Activated CD8-positive, alpha-beta memory T cell treated with anti-CD3 and anti-CD28 coated beads for 4 hours (primary cell): ENCODE data around the gene SIGLEC7.

Experiments
- DNase-seq, 2 donors: peaks; one replicate each; pipeline ENCODE4 v3.0.0-alpha.2; 2020; ENCODE audit warnings: low read depth in 2 of 2

The SIGLEC7 gene

GRCh38 chr19:51116736-51117286 is 25.3 kb upstream of the SIGLEC7 start:
- no peak for DNase-seq

DNA sequence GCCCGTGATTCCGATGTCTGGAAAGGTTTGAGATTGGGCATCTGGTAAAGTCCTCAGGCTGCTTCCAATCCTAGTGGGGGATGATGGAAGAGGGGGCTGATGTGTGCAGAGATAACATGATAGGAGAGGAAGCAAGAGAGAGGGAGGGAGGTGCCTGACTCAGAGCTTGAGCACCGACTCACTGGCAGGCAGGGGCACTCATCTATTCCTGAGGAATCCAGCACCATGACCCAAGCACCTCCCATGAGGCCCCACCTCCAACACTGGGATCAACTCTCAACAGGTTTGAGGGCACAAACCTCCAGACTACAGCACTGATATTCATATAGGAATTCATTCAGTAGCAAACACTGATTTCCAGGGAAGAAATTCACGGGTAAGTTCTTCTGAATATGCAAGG is 23.0 kb upstream of the SIGLEC7 start:
- no peak for DNase-seq

DNA sequence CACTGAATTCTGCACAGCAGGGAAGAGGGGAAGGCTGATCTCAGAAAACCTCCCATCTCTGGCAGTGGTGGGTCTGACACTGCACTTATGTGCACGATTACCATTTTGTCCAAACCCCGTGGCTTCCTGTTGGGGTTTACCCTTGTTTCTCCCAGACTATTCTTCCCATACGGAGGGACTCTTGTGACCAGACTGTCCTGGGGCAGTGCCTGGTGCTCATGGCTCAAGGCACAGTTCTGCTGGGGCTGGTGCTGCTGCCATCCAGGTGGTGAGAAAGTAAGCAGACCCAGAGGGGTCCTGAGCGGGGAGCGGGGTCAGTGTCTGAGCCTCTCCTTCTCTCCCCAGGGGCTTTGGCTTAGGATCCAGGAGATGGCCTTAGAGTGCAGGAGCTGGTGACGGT is 22.5 kb upstream of the SIGLEC7 start:
- no peak for DNase-seq

GRCh38 chr19:51120160-51120559 is 21.9 kb upstream of the SIGLEC7 start:
- no peak for DNase-seq

- no peak for DNase-seq
These were observed 20.8 kb upstream of the SIGLEC7 start for GRCh38 chr19:51121257-51121656.

- DNase-seq, result no peak
These were observed 19.8 kb upstream of the SIGLEC7 start for GRCh38 chr19:51122112-51122981.

DNA sequence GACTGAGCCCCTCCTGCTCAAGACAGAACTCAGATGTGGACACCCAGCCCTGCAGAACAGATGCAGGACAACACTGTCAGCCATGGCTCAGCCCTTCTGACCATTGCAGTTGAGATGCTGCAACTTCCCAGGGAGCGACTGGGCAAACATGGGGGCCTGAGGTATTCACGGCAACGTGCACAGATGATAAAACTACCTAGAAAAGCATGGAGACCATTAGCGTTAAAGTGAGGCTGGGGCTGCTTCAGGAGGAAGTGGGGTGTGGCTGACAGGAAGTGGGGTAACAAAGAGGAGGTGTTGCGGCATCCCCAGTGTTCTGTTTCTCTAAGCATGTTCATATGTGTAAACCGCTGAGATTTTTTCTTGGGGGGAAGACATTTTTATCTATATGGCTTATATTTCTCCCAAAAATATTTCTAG is 18.7 kb upstream of the SIGLEC7 start:
- peak in 1 of 2 donors; percentile 38 for DNase-seq

DNA sequence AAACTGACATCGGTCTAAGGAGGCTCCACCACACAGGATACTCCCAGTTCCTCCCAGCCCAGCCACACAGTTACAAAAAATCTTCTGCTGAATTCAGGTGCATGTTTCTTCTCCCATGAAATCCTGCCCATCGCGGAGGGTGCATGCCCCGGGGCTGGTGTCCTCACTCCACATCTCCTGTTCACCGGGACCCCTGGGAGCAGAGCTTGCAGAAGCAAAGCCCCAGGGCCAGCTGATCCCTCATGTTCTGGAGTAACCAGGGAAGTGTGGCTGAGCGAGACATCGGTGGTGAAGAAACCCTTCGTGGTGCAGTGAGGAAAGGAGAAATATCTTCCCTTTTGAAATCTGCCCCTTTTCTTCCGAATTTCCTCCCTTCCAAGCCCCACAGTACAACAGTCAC is 18.3 kb upstream of the SIGLEC7 start:
- no peak for DNase-seq

DNA sequence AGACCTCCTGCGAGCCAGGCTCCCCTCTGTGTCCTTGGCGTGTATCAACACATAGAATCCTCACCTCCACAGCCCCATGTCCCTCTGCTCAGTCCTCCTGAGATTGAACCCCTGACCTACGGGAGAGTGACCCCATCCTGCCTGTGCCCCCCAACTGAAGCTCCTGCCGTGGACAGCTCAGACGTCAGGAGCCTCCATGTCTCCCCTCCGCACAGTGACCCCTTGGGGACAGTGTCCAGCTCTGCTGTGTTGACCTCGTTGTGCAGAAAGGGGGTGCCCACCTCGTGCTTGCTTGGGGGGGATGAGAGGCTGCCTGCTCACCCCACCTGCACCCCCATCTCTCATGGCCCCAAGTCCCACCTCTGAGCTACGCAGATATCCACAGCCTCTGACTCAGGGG is 17.9 kb upstream of the SIGLEC7 start:
- DNase-seq, result no peak

- no peak for DNase-seq
These were observed 17.4 kb upstream of the SIGLEC7 start, which contains the start of gene SIGLEC9 for GRCh38 chr19:51124729-51125128. SIGLEC9 (plus strand) TSS chr19:51124906; CDS start chr19:51124975, 69 bp downstream.

DNA sequence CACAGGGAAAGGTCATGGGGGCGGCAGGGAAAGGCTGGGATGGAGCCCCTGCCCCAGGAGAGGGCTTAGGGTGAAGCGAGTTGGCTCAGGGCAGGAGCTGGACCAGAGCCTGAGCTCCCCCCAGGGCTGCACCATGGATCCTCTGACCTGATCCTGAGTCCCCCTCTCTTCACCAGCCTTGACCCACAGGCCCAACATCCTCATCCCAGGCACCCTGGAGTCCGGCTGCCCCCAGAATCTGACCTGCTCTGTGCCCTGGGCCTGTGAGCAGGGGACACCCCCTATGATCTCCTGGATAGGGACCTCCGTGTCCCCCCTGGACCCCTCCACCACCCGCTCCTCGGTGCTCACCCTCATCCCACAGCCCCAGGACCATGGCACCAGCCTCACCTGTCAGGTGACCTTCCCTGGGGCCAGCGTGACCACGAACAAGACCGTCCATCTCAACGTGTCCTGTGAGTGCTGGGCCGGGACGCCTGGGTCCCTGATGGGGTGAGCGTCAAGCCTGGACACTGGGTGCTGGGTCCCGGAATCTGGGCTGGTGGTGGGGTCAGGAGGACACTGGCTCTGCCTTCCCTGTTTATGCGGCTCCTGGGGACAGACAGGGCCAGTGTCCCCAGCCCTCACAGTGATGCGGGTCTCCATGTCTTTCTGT is 16.6 kb upstream of the SIGLEC7 start:
- DNase-seq, result no peak

DNA sequence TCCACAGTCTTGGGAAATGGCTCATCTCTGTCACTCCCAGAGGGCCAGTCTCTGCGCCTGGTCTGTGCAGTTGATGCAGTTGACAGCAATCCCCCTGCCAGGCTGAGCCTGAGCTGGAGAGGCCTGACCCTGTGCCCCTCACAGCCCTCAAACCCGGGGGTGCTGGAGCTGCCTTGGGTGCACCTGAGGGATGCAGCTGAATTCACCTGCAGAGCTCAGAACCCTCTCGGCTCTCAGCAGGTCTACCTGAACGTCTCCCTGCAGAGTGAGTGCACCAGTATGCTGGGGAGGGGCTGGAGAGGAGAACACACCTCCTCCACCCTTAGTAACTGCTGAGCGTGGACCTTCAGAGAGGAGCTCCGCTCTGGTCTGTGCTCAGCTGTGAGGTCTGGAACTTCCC is 15.1 kb upstream of the SIGLEC7 start:
- DNase-seq, result no peak

GRCh38 chr19:51127755-51128154 is 14.3 kb upstream of the SIGLEC7 start:
- no peak for DNase-seq

GRCh38 chr19:51128227-51128626 is 13.9 kb upstream of the SIGLEC7 start:
- no peak for DNase-seq

- DNase-seq, result no peak
These were observed 12.4 kb upstream of the SIGLEC7 start for GRCh38 chr19:51129716-51130115.

DNA sequence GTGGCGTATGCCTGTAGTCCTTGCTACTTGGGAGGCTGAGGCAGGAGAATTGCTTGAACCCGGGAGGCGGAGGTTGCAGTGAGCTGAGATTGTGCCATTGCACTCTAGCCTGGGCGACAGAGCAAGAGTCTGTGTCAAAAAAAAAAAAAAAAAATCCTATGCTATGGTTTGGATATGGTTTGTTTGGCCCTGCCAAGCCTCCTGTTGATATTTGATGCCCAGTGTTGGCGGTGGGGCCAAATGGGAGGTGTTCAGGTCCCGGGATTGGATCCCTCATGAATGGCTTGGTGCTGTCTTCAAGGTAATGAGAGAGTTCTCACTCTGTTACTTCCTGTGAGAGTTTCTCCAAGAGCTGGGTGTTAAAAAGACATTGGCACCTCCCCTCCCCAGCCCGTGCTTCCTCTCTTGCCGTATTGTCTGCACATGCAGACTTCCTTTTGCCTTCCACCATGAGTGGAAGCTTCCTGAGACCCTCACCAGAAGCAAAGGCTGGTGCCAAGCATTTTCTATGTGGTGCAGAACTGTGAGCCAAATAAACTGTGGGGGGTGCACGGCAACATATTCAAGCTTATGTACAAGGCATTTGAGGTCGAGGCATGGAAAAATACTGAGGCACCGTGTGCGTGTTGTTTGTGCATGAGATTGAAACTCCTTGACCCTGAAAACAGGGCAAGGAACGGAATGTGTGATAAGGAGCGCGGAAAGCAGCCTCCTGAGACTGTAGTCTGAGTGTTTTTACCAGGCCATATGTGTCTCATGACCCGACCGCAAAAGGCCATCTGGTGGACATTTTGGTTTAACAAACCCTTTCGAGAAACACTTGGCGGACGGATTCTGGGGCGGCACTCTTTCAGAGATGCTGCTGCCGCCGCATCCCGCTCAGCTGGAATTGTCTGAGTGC is 10.1 kb upstream of the SIGLEC7 start:
- no peak for DNase-seq

DNA sequence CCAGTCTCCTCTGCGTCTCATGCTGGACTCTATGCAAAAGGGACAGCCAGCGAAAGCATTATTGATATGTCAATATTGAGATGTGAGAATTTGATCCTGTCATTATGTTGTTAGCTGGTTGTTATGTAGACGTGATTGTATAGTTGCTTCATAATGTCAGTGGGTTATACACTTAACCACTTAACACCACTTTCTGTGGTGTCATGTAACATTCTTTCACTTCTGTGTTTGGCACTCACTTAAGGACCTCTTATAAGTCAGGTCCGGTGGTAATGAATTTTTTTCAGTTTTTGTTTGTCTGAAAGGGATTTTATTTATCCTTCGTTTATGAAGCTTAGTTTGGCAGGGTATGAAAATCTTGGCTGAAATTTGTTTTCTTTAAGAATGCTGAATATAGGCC is 7.1 kb upstream of the SIGLEC7 start:
- DNase-seq, result no peak

- DNase-seq, result no peak
These were observed 5.9 kb upstream of the SIGLEC7 start for GRCh38 chr19:51135986-51136762.

GRCh38 chr19:51136851-51137551 is 5.1 kb upstream of the SIGLEC7 start:
- DNase-seq, result no peak

- no peak for DNase-seq
These were observed 4.2 kb upstream of the SIGLEC7 start for GRCh38 chr19:51137792-51138425.
